Lower lobe of right lung (tissue), 2 donors: ENCODE results near the gene NRIP2. TPM values are rescaled to one million over a fixed set of nuclear protein-coding genes. Genes with fewer than 3 reads are reported as not detected.

Experiments
- ATAC-seq, 2 donors: fragments of 200-7000 bp; cut with Tn5 transposase; one replicate each; pipeline ENCODE4 v1.9.1; 2020 to 2022; ENCODE audit warnings: mild to moderate bottlenecking in 2 of 2, moderate library complexity in 2 of 2
- DNase-seq: peaks from one replicate; pipeline ENCODE4 v3.0.0-alpha.2; 2020
- H3K27ac ChIP-seq: fragments of 200-600 bp; one replicate; pipeline ENCODE4 v1.8.0; 2022
- H3K27me3 ChIP-seq: fragments of 200-600 bp; one replicate; pipeline ENCODE4 v1.8.0; 2022; ENCODE audit warnings: low read depth
- H3K36me3 ChIP-seq: fragments of 200-600 bp; one replicate; pipeline ENCODE4 v1.8.0; 2022; ENCODE audit warnings: mild to moderate bottlenecking
- H3K4me1 ChIP-seq: fragments of 200-600 bp; one replicate; pipeline ENCODE4 v1.8.0; 2022
- H3K4me3 ChIP-seq: fragments of 200-600 bp; one replicate; pipeline ENCODE4 v1.8.0; 2022; ENCODE audit warnings: mild to moderate bottlenecking
- H3K9me3 ChIP-seq: fragments of 200-600 bp; one replicate; pipeline ENCODE4 v1.8.0; 2022
- CTCF ChIP-seq: fragments of 200-600 bp; IDR thresholded peaks from one replicate; pipeline ENCODE4 v1.8.0; 2022; ENCODE audit warnings: antibody characterized with exemption, mild to moderate bottlenecking
- intact Hi-C: fragments of 100-400 bp; cut with DNase I; formaldehyde crosslinking; loops from one replicate; pipeline ENCODE4 v1.11.0; 2022
- total RNA-seq: library from RNA; stranded (reverse); fragmentation: NEBNext Ultra II Directional; extraction: Animal tissue kit (Norgen Biotek cat#: 25700); gene quantifications from one replicate; pipeline ENCODE4 v1.2.1, GENCODE V29; 2021
- donor health status: DM: no; HTN: yes; CAD: no; lungs with severe emphysema.

NRIP2 gene
- total RNA-seq, 1 donor from 2014 or later: 0.77 TPM

- peak; percentile 46 for TF ChIP-seq CTCF
- ATAC-seq: peak; percentile 49 to 54
- peaks cover 24% of the 10 kb centered on the region for H3K36me3 ChIP-seq
- H3K27me3 ChIP-seq: no peaks in the 10 kb centered on the region
- H3K4me3 ChIP-seq: peak overlapping the region; percentile 76
- no peaks in the 10 kb centered on the region for H3K9me3 ChIP-seq
- intact Hi-C loops: no loop called here
- peaks cover 28% of the 10 kb centered on the region for H3K4me1 ChIP-seq
- no peak for DNase-seq
- H3K27ac ChIP-seq: peak overlapping the region; percentile 93
Observed at GRCh38 chr12:2813214-2814185, 21.3 kb downstream of the NRIP2 start.

GRCh38 chr12:2812290-2813213 lies 22.3 kb downstream of the NRIP2 start, which contains the start of gene ITFG2:
Gene ITFG2, plus strand, starts transcription at chr12:2812668. Its CDS starts 93 bp downstream, at chr12:2812761.
- Histone ChIP-seq H3K4me3 (peak within 1 kb of the TSS; percentile 76), H3K9me3 (no peaks in the 10 kb centered on the region), H3K27me3 (no peaks in the 10 kb centered on the region), H3K4me1 (peaks cover 28% of the 10 kb centered on the region), H3K36me3 (peaks cover 14% of the 10 kb centered on the region), H3K27ac (peak within 1 kb of the TSS; percentile 93)
- DNase-seq: peak; percentile 100
- TF ChIP-seq CTCF: no peak
- intact Hi-C loops: no loop called here
- peak; percentile 98 to 99 for ATAC-seq

- Histone ChIP-seq H3K27me3 (no peaks in the 10 kb centered on the region), H3K4me1 (peaks cover 28% of the 10 kb centered on the region), H3K27ac (peak overlapping the region; percentile 93), H3K36me3 (peaks cover 9% of the 10 kb centered on the region), H3K9me3 (no peaks in the 10 kb centered on the region), H3K4me3 (peak overlapping the region; percentile 76)
- TF ChIP-seq CTCF: no peak
- ATAC-seq (no peak), DNase-seq (no peak)
- intact Hi-C loops: no loop called here
Observed at GRCh38 chr12:2811801-2812200, 23.0 kb downstream of the NRIP2 start.

- intact Hi-C loops: no loop called here
- no peak for DNase-seq
- Histone ChIP-seq H3K36me3 (peaks cover 42% of the 10 kb centered on the region), H3K27me3 (no peaks in the 10 kb centered on the region), H3K4me3 (no peak overlapping the region), H3K27ac (no peak overlapping the region), H3K4me1 (peaks cover 3% of the 10 kb centered on the region), H3K9me3 (no peaks in the 10 kb centered on the region)
- TF ChIP-seq CTCF: no peak
- no peak for ATAC-seq
Observed at GRCh38 chr12:2806700-2807099, 28.1 kb downstream of the NRIP2 start.

GRCh38 chr12:2805143-2805520 lies 29.7 kb downstream of the NRIP2 start:
- Histone ChIP-seq H3K9me3 (no peaks in the 10 kb centered on the region), H3K36me3 (peaks cover 58% of the 10 kb centered on the region), H3K4me1 (no peaks in the 10 kb centered on the region), H3K27me3 (no peaks in the 10 kb centered on the region), H3K4me3 (no peak overlapping the region), H3K27ac (no peak overlapping the region)
- intact Hi-C loops: no loop called here
- ATAC-seq (no peak), DNase-seq (no peak)
- no peak for TF ChIP-seq CTCF
